HCT116 (cell line): Measurements from ENCODE around the gene LASP1. TPM values are rescaled to one million over a fixed set of nuclear protein-coding genes. Genes with fewer than 3 reads are reported as not detected.

Experiments used
- ATAC-seq: fragments of 200-7000 bp; cut with Tn5 transposase; 2 replicates; pipeline ENCODE4 v1.9.1; 2020; ENCODE audit warnings: mild to moderate bottlenecking, moderate library complexity
- BruUV-seq: library from RNA; stranded (reverse); fragments of 400-500 nt; replicated peaks from 2 replicates; lab custom pipeline; 2021; lab: Mats Ljungman, UMichigan
- CTCF ChIA-PET: fragments of 300-600 bp; sonication (Branson Sonifier 250); formaldehyde crosslinking; loops from one replicate; lab custom pipeline; 2021; ENCODE audit warnings: antibody characterized with exemption; lab: Charles Lee
- POLR2A ChIA-PET: fragments of 300-600, 350-600 bp; sonication (Branson Sonifier 250); formaldehyde crosslinking; loops from one replicate; lab custom pipeline; 2021; ENCODE audit warnings: antibody characterized with exemption; lab: Charles Lee
- RAD21 ChIA-PET, 2 experiments: fragments of 300-600 bp; sonication (Branson Sonifier 250); formaldehyde crosslinking; loops; one replicate each; lab custom pipeline; 2023; ENCODE audit warnings: low total read pairs in 2 of 2; ENCODE audit not compliant: uncharacterized antibody in 2 of 2, unreplicated experiment in 2 of 2, low non-redundant PET in 1 of 2; lab: Charles Lee
- DNase-seq: peaks from one replicate; pipeline ENCODE4 v3.0.0-alpha.2; 2010; ENCODE audit warnings: low read depth, low spot score
- H2AFZ ChIP-seq: fragments of 200-600 bp; shearing (Covaris generic), sonication (generic); 2 replicates; pipeline ENCODE4 v1.6.1; 2017; ENCODE audit warnings: low read depth, mixed run types, mixed read lengths, antibody characterized with exemption, low read length; ENCODE audit not compliant: poor library complexity, severe bottlenecking
- H3K27ac ChIP-seq: 2 replicates; pipeline ENCODE4 v1.5.1; 2012; ENCODE audit warnings: low read depth, low read length
- H3K27me3 ChIP-seq: fragments of 200-600 bp; sonication (generic); 2 replicates; pipeline ENCODE4 v1.6.1; 2016; ENCODE audit warnings: mixed run types, low read length, mixed read lengths; ENCODE audit not compliant: insufficient read depth
- H3K36me3 ChIP-seq, 2 experiments: fragments of 200-500 bp in 1 of 2; fragments of 200-600 bp in 1 of 2; sonication (Bioruptor generic) in 1 of 2; sonication (generic) in 1 of 2; 2 replicates each; pipeline versions ENCODE4 v1.5.1 to v1.6.1; 2014 to 2016; ENCODE audit warnings: low read length in 2 of 2, inconsistent platforms in 1 of 2, mixed read lengths in 1 of 2, mixed run types in 1 of 2; ENCODE audit not compliant: insufficient read depth in 2 of 2, control insufficient read depth in 1 of 2
- H3K4me1 ChIP-seq, 2 experiments: fragments of 200-600 bp in 1 of 2; sonication (generic) in 1 of 2; 2 replicates each; pipeline versions ENCODE4 v1.5.1 to v1.6.1; 2012 to 2017; ENCODE audit warnings: low read length in 2 of 2, inconsistent platforms in 1 of 2, mild to moderate bottlenecking in 1 of 2, mixed read lengths in 1 of 2, mixed run types in 1 of 2, moderate library complexity in 1 of 2; ENCODE audit not compliant: insufficient read depth in 2 of 2, control insufficient read depth in 1 of 2
- H3K4me2 ChIP-seq: fragments of 200-600 bp; sonication (generic); 2 replicates; pipeline ENCODE4 v1.6.1; 2017; ENCODE audit warnings: mixed run types, low read length, mixed read lengths
- H3K4me3 ChIP-seq, 2 experiments: fragments of 200-600 bp in 1 of 2; sonication (generic) in 1 of 2; replicated peaks in 1 of 2; 2 replicates each; pipeline ENCODE4 v1.5.1; 2011 to 2016; ENCODE audit warnings: low read length in 2 of 2, control low read depth in 1 of 2, low read depth in 1 of 2, mild to moderate bottlenecking in 1 of 2, mixed read lengths in 1 of 2, mixed run types in 1 of 2
- H3K79me2 ChIP-seq: fragments of 200-600 bp; sonication (generic); 2 replicates; pipeline ENCODE4 v1.6.1; 2017; ENCODE audit warnings: mild to moderate bottlenecking, mixed run types, low read length, moderate library complexity, mixed read lengths; ENCODE audit not compliant: insufficient read depth
- H3K9ac ChIP-seq: fragments of 200-600 bp; sonication (generic); 2 replicates; pipeline ENCODE4 v1.6.1; 2016; ENCODE audit warnings: low read length, mixed read lengths
- H3K9me2 ChIP-seq: fragments of 200-600 bp; sonication (generic), shearing (Covaris generic); 2 replicates; pipeline ENCODE4 v1.6.1; 2017; ENCODE audit warnings: mixed run types, mild to moderate bottlenecking, moderate library complexity; ENCODE audit not compliant: insufficient read depth
- H3K9me3 ChIP-seq, 2 experiments: fragments of 200-500 bp in 1 of 2; fragments of 200-600 bp in 1 of 2; sonication (Bioruptor generic) in 1 of 2; sonication (generic) in 1 of 2; 2 replicates each; pipeline ENCODE4 v1.6.1; 2014 to 2017; ENCODE audit warnings: low read length in 2 of 2, mixed read lengths in 2 of 2, inconsistent platforms in 1 of 2, low read depth in 1 of 2, mild to moderate bottlenecking in 1 of 2, mixed run types in 1 of 2, moderate library complexity in 1 of 2; ENCODE audit not compliant: control insufficient read depth in 1 of 2, insufficient read depth in 1 of 2
- H4K20me1 ChIP-seq: fragments of 200-600 bp; sonication (generic), shearing (Covaris generic); 2 replicates; pipeline ENCODE4 v1.6.1; 2017; ENCODE audit warnings: mixed run types, mild to moderate bottlenecking, moderate library complexity; ENCODE audit not compliant: insufficient read depth
- CBX3 ChIP-seq: IDR thresholded peaks from 2 replicates; pipeline ENCODE4 v1.6.1; 2012; ENCODE audit warnings: low read depth
- EZH2phosphoT487 ChIP-seq: fragments of 200-600 bp; IDR thresholded peaks from 2 replicates; pipeline ENCODE4 v1.6.1; 2018; ENCODE audit warnings: antibody characterized with exemption, borderline replicate concordance
- FOSL1 ChIP-seq: IDR thresholded peaks from 2 replicates; pipeline ENCODE4 v1.6.1; 2012; ENCODE audit warnings: low read depth
- JUND ChIP-seq: IDR thresholded peaks from 2 replicates; pipeline ENCODE4 v1.6.1; 2012
- RAD21 ChIP-seq: IDR thresholded peaks from 2 replicates; pipeline ENCODE4 v1.6.1; 2012; ENCODE audit warnings: low read depth, mild to moderate bottlenecking
- YY1 ChIP-seq: IDR thresholded peaks from 2 replicates; pipeline ENCODE4 v1.6.1; 2011; ENCODE audit warnings: low read length, low read depth, moderate library complexity, mild to moderate bottlenecking; ENCODE audit not compliant: insufficient replicate concordance; ENCODE audit errors: extremely low read depth
- ZBTB33 ChIP-seq: IDR thresholded peaks from 2 replicates; pipeline ENCODE4 v1.6.1; 2011; ENCODE audit warnings: mild to moderate bottlenecking, low read length, moderate library complexity; ENCODE audit not compliant: insufficient replicate concordance; ENCODE audit errors: extremely low read depth
- ZNF274 ChIP-seq: fragments of 200-500 bp; sonication (Bioruptor generic); IDR thresholded peaks from 2 replicates; pipeline ENCODE4 v1.6.1; 2014; ENCODE audit warnings: mild to moderate bottlenecking, low read depth, low read length, inconsistent platforms
- intact Hi-C: fragments of 100-400 bp; cut with micrococcal nuclease; formaldehyde crosslinking; loops from 2 replicates; pipeline ENCODE4 v1.10.0; 2022
- total RNA-seq: library from RNA; stranded (reverse); gene quantifications from one replicate; pipeline ENCODE4 v1.2.1, GENCODE V29; 2021; ENCODE audit not compliant: unreplicated experiment

Gene LASP1
- total RNA-seq, 1 experiment from 2014 or later: 149 TPM

GRCh38 chr17:38848939-38849605 is 20.8 kb upstream of the LASP1 start:
- Histone ChIP-seq H3K36me3 (peaks cover 44 to 56% of the 10 kb centered on the region in 2 experiments), H4K20me1 (peaks cover 32% of the 10 kb centered on the region; the same call in 1 of the 2 replicates), H3K9me3 (no peaks in the 10 kb centered on the region), H3K9me2 (no peaks in the 10 kb centered on the region), H3K27ac (peak overlapping the region; percentile 16; the same call in 1 of the 2 replicates), H3K4me1 (peaks cover 9 to 27% of the 10 kb centered on the region in 2 experiments; a peak in 3 of 4 replicates), H3K79me2 (peaks cover 48% of the 10 kb centered on the region), H3K27me3 (no peaks in the 10 kb centered on the region), H3K9ac (no peak overlapping the region), H2AFZ (no peak overlapping the region), H3K4me2 (no peak overlapping the region), H3K4me3 (no peak overlapping the region)
- no peak for ATAC-seq
- BruUV-seq: no TSS peak
- DNase-seq: no peak
- TF ChIP-seq RAD21: no peak
- no peak for TF ChIP-seq CBX3
- no peak for TF ChIP-seq ZNF274
- no peak for TF ChIP-seq ZBTB33
- no peak for TF ChIP-seq FOSL1
- TF ChIP-seq EZH2phosphoT487: no peak
- TF ChIP-seq JUND: peak; percentile 22; the same call in 1 of the 2 replicates
- no peak for TF ChIP-seq YY1
- intact Hi-C loops: no loop called here
- RAD21 ChIA-PET: interaction anchor here in 1 of 2 experiments (0.6 kb wide), 1 partner anchor 20 kb away, joined by 5 read pairs; no protein-coding TSS in a partner anchor
- POLR2A ChIA-PET: interaction anchor here (0.6 to 3.2 kb wide), 5 partner anchors 11 to 171 kb away, joined by 3 to 15 read pairs (median 3); partner anchors contain the start of gene LASP1
- CTCF ChIA-PET: no interaction called here
